Pancreas (tissue), 10 donors: Measurements from ENCODE around the gene ARHGAP19. TPM values are rescaled to one million over a fixed set of nuclear protein-coding genes. Genes with fewer than 3 reads are reported as not detected.

Source experiments
- ATAC-seq, 4 donors: fragments of 200-7000 bp; cut with Tn5 transposase; one replicate each; pipeline versions ENCODE4 v1.8.0 to v1.9.1; 2020; ENCODE audit warnings: mild to moderate bottlenecking in 4 of 4, moderate library complexity in 4 of 4
- DNase-seq, 6 donors: peaks; one replicate each; pipeline ENCODE4 v3.0.0-alpha.2; 2020
- FAIRE-seq: peaks from 2 replicates; lab custom pipeline; 2012; peaks lifted over from hg19 to GRCh38; lab: Jason Lieb, UNC
- H3K27ac ChIP-seq, 4 donors: fragments of 200-600 bp; sonication (generic); 1 replicate in 3 of 4; 2 replicates in 1 of 4; pipeline versions ENCODE4 v1.5.0 to v1.8.0; 2020
- H3K27me3 ChIP-seq, 4 donors: fragments of 200-600 bp; one replicate each; pipeline ENCODE4 v1.8.0; 2021
- H3K36me3 ChIP-seq, 3 donors: fragments of 200-600 bp; sonication (generic) in 1 of 3; one replicate each; pipeline versions ENCODE4 v1.5.0 to v1.8.0; 2020 to 2021
- H3K4me1 ChIP-seq, 3 donors: fragments of 200-600 bp; one replicate each; pipeline ENCODE4 v1.8.0; 2021
- H3K4me3 ChIP-seq, 4 donors: fragments of 200-600 bp; sonication (generic) in 2 of 4; one replicate each; pipeline versions ENCODE4 v1.5.0 to v1.8.0; 2020 to 2021
- H3K9me3 ChIP-seq, 4 donors: fragments of 200-600 bp; one replicate each; pipeline ENCODE4 v1.8.0; 2021
- CTCF ChIP-seq, 4 donors: fragments of 200-600 bp; sonication (generic) in 3 of 4; IDR thresholded peaks; one replicate each; pipeline versions ENCODE4 v1.5.0 to v1.8.0; 2021; ENCODE audit warnings: antibody characterized with exemption in 4 of 4
- WGBS, 2 donors: extraction: QIAGEN DNeasy Blood & Tissue Kit; methylation state at CpG; one replicate each; pipeline ENCODE4 v1.1.7; 2013; 5-methylcytosine and 5-hydroxymethylcytosine counted together
- intact Hi-C, 3 donors: fragments of 100-400 bp; cut with DNase I; formaldehyde crosslinking; loops; one replicate each; pipeline versions ENCODE4 v1.11.1 to v1.14.2; 2022
- polyA plus RNA-seq, 2 donors: library from polyadenylated mRNA; stranded (reverse); fragments of 200-250 nt; gene quantifications; one replicate each; pipeline ENCODE4 v1.2.3, GENCODE V29; 2013
- total RNA-seq, 6 donors: library from RNA; stranded (reverse); fragmentation: NEBNext Ultra II Directional in 4 of 6; extraction: Animal tissue kit (Norgen Biotek cat#: 25700) in 4 of 6; gene quantifications; one replicate each; pipeline versions ENCODE4 v1.2.1 to v1.2.4, GENCODE V29; 2021 to 2023
- donor health status: healthy with polysubstance abuse.
- donor health status: DM: no; HTN: no; CAD: no; lungs with moderate emphysema.
- donor health status: DM: no; HTN: no; CAD: no.
- donor health status: control.
- donor health status: control.
- donor health status: Bipolar disorder and iron deficiency.
- donor health status: DM: yes; HTN: yes; CAD: no.
- donor health status: DM: no; HTN: no; CAD: no.
- donor health status: DM: no; HTN: no; CAD: no.
- donor health status: DM: yes; HTN: yes; CAD: no.

Gene ARHGAP19
- total and polyA plus RNA-seq, 8 donors = 1.1 to 4.8 (median 2.4) TPM

GRCh38 chr10:97333601-97334369, 41.3 kb upstream of the ARHGAP19 start:
- peaks cover 19 to 44% (median 33%) of the 10 kb centered on the region in 3 donors for H3K4me1 ChIP-seq
- WGBS, 2 donors = 0% methylated on average over 50 to 89 of the region's 89 CpGs
- FAIRE-seq = no peak

GRCh38 chr10:97333351-97333600, 40.8 kb upstream of the ARHGAP19 start:
- no peak for DNase-seq
- TF ChIP-seq CTCF (IDR thresholded peaks at IDR 0.05) = no peak
- peak in 1 of 4 donors; percentile 1 for ATAC-seq
- no peaks in the 10 kb centered on the region for H3K36me3 ChIP-seq
- H3K9me3 ChIP-seq = no peaks in the 10 kb centered on the region
- H3K27ac ChIP-seq = peak overlapping the region; percentile 79 to 96 (median 90)
- no peaks in the 10 kb centered on the region for H3K27me3 ChIP-seq
- FAIRE-seq = no peak
- intact Hi-C loops = loop anchor here in 1 of 3 donors (10.0 kb wide), 1 partner anchor 48 kb away; no protein-coding TSS in a partner anchor
- H3K4me3 ChIP-seq = peak overlapping the region; percentile 73 to 92 (median 82)
- 1 to 2% methylated on average over 7 of the region's 7 CpGs for WGBS, 2 donors
- peaks cover 24 to 49% (median 38%) of the 10 kb centered on the region in 3 donors for H3K4me1 ChIP-seq

More at GRCh38 chr10:97333601-97334369, 41.3 kb upstream of the ARHGAP19 start:
- no peaks in the 10 kb centered on the region for H3K27me3 ChIP-seq
- ATAC-seq = peak; percentile 9 to 39 (median 26)
- peak; percentile 50 to 77 (median 62) for DNase-seq
- H3K4me3 ChIP-seq = peak overlapping the region; percentile 73 to 92 (median 82)
- no peaks in the 10 kb centered on the region for H3K9me3 ChIP-seq
- no peak for TF ChIP-seq CTCF (IDR thresholded peaks at IDR 0.05)
- H3K27ac ChIP-seq = peak overlapping the region; percentile 79 to 96 (median 90)
- H3K36me3 ChIP-seq = no peaks in the 10 kb centered on the region
- intact Hi-C loops = loop anchor here in 1 of 3 donors (10.0 kb wide), 1 partner anchor 49 kb away; no protein-coding TSS in a partner anchor

- peaks cover 29 to 54% (median 42%) of the 10 kb centered on the region in 3 donors for H3K4me1 ChIP-seq
- TF ChIP-seq CTCF (IDR thresholded peaks at IDR 0.05) = no peak
- no peak for FAIRE-seq
Measured at GRCh38 chr10:97332591-97333350, 40.3 kb upstream of the ARHGAP19 start.

GRCh38 chr10:97331153-97331703, 38.8 kb upstream of the ARHGAP19 start:
- no peak for TF ChIP-seq CTCF (IDR thresholded peaks at IDR 0.05)
- intact Hi-C loops = loop anchor here in 1 of 3 donors (10.0 kb wide), 1 partner anchor 46 kb away; no protein-coding TSS in a partner anchor
- DNase-seq (no peak), FAIRE-seq (no peak), ATAC-seq (no peak)
- H3K9me3 ChIP-seq = no peaks in the 10 kb centered on the region
- 54 to 60% methylated on average over 6 of the region's 6 CpGs for WGBS, 2 donors
- H3K27ac ChIP-seq = peak overlapping the region in 2 of 4 donors; percentile 87 to 96
- H3K27me3 ChIP-seq = no peaks in the 10 kb centered on the region
- H3K4me1 ChIP-seq = peaks cover 31 to 48% (median 40%) of the 10 kb centered on the region in 3 donors
- peak overlapping the region in 2 of 4 donors; percentile 73 to 83 for H3K4me3 ChIP-seq
- H3K36me3 ChIP-seq = no peaks in the 10 kb centered on the region

More at GRCh38 chr10:97332591-97333350, 40.3 kb upstream of the ARHGAP19 start:
- DNase-seq (peak in 5 of 6 donors; percentile 46 to 73 (median 64)), ATAC-seq (peak; percentile 11 to 57 (median 39))
- Histone ChIP-seq H3K27ac (peak overlapping the region; percentile 79 to 96 (median 90)), H3K36me3 (no peaks in the 10 kb centered on the region), H3K9me3 (no peaks in the 10 kb centered on the region), H3K4me3 (peak overlapping the region; percentile 73 to 92 (median 82)), H3K27me3 (no peaks in the 10 kb centered on the region)
- intact Hi-C loops = loop anchor here in 1 of 3 donors (10.0 kb wide), 1 partner anchor 48 kb away; no protein-coding TSS in a partner anchor
- 3 to 5% methylated on average over 18 of the region's 18 CpGs for WGBS, 2 donors
